ENCODE results near the gene KIF26B. TPM values are rescaled to one million over a fixed set of nuclear protein-coding genes. Genes with fewer than 3 reads are reported as not detected.
"Not testable (repeated sequence)": the region's sequence is repeated elsewhere in the genome, so short reads cannot be mapped to it uniquely, and the experiment has no call there.

Gene KIF26B
- total RNA-seq, 2 donors from 2014 or later = 0.30 to 0.35 TPM

DNA sequence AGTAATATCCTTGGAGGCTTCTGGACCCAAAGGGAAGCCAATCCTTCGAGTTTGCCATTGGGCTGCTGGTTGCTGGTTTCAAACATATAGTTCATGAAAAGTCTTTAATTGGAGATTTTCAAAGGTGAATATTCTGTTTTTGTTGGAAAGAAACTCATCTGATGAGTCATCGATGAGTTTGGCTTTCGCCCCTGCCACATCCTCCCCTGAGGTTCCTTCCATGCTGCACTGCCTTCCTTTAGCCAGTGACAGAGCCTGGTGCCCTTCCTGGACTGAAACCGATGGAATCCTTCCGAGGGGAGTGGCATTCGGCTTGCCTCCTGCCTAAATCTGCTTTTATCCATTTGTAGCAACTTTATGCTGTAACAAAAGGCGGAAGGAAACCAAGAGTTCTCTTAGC, 550.0 kb downstream of the KIF26B start:
- intact Hi-C loops (cut with DNase I) = no loop called here
- no peaks in the 10 kb centered on the region for H3K36me3 ChIP-seq
- H3K27ac ChIP-seq = no peak overlapping the region

DNA sequence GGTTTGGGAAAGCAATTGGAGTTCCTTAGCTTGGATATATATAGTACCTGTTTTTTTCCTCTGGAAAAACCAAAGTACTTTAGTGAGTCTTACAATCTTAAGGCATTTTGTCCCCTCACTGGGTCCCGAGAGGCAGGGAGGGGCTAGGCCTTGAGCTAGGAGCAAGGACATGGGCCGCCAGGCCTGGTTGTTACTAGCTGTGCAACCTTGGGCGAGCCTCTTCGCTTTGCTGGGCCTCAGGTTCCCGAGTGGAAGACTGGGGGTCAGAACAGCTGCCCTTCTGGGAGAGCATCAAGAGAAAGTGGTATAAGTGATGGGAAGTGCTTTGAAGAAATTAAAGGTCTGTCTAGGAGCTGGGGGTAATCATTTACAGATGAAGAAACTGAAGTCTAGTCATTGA, 553.2 kb downstream of the KIF26B start:
- TF ChIP-seq, protein P1, sequence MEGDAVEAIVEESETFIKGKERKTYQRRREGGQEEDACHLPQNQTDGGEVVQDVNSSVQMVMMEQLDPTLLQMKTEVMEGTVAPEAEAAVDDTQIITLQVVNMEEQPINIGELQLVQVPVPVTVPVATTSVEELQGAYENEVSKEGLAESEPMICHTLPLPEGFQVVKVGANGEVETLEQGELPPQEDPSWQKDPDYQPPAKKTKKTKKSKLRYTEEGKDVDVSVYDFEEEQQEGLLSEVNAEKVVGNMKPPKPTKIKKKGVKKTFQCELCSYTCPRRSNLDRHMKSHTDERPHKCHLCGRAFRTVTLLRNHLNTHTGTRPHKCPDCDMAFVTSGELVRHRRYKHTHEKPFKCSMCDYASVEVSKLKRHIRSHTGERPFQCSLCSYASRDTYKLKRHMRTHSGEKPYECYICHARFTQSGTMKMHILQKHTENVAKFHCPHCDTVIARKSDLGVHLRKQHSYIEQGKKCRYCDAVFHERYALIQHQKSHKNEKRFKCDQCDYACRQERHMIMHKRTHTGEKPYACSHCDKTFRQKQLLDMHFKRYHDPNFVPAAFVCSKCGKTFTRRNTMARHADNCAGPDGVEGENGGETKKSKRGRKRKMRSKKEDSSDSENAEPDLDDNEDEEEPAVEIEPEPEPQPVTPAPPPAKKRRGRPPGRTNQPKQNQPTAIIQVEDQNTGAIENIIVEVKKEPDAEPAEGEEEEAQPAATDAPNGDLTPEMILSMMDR (IDR thresholded peaks at IDR 0.05) = no peak

More for the DNA sequence above, 550.0 kb downstream of the KIF26B start:
- TF ChIP-seq, protein P1 (IDR thresholded peaks at IDR 0.05) = no peak
- Histone ChIP-seq H3K9ac (ENCODE audit: low read depth in 2 of 2, low read length in 2 of 2) (no peak overlapping the region), H3K9me3 (no peaks in the 10 kb centered on the region), H3K4me1 (no peaks in the 10 kb centered on the region), H3K27me3 (no peaks in the 10 kb centered on the region), H3K4me3 (no peak overlapping the region)
- DNase-seq = no peak

DNA sequence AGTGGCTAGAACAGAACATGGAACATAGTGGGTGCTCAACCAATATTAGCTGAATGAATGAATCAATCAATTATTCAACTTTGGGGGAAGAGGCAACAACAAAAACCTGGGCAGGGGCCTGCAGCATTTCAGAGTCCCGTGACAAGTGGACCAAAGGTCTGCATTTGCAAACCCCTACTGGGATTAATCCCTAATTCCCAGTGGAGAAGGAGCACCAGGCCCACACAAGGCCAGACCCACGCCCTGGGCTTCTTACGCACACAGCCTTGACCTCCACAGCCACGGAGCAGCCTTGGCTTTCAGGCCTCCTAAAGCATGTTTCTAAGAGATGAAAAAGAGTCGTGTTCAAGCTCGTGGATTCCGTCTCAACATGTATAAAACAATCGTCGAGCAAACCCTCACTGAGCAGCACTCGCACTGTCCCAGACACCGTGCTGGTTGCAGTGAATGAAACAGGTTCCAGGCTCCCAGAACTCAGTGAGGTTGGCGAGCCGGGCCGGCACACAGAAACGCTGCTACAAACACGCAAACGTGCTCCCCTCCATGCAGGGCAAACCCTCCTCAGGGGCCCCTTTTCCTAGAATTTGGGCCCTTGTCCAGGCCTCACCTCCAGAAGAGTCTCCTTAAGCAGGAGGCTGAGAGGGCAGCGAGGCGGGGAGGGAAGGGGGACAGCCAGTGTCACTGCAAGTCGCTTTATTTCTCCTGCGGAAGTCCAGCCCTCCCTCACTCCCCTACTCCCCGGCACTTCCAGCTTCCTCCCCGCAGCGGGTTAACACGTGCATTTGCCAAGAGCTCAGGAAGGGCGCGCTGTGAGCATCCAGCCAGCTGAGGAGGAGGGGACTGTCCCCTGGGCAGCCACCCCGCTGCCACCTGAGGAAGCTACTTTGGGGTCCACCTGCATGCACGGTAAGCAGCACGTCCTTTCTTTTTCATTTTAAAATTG, 556.4 kb downstream of the KIF26B start:
- TF ChIP-seq, protein P1 (IDR thresholded peaks at IDR 0.05) = no peak
- no peaks in the 10 kb centered on the region for H3K4me1 ChIP-seq
- no peak overlapping the region for H3K4me3 ChIP-seq
- no peak for DNase-seq
- H3K36me3 ChIP-seq = no peaks in the 10 kb centered on the region
- no peaks in the 10 kb centered on the region for H3K27me3 ChIP-seq
- no peaks in the 10 kb centered on the region for H3K9me3 ChIP-seq
- H3K9ac ChIP-seq (ENCODE audit: low read depth in 2 of 2, low read length in 2 of 2) = no peak overlapping the region
- H3K27ac ChIP-seq = no peak overlapping the region
- intact Hi-C loops (cut with DNase I) = no loop called here

More for the DNA sequence above, 553.2 kb downstream of the KIF26B start:
- no peak overlapping the region for H3K9ac ChIP-seq (ENCODE audit: low read depth in 2 of 2, low read length in 2 of 2)
- H3K27ac ChIP-seq = no peak overlapping the region
- H3K9me3 ChIP-seq = no peaks in the 10 kb centered on the region
- no peaks in the 10 kb centered on the region for H3K4me1 ChIP-seq
- H3K36me3 ChIP-seq = no peaks in the 10 kb centered on the region
- no peaks in the 10 kb centered on the region for H3K27me3 ChIP-seq
- no peak for DNase-seq
- intact Hi-C loops (cut with DNase I) = no loop called here
- no peak overlapping the region for H3K4me3 ChIP-seq

DNA sequence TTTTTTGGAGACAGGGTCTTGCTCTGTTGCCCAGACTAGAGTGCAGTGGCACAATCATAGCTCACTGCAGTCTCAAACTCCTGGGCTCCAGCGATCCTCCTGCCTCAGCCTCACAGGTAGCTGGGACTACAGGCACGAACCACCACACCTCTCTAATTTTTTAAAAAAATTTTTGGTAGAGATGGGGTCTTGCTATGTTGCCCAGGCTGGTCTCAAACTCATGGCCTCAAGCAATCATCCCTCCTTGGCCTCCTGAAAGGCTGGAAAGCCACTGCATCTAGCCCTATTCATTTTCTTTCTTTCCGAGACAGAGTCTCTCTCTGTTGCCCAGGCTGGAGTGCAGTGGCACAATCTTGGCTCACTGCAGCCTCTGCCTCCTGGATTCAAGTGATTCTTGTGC, 559.2 kb downstream of the KIF26B start:
- DNase-seq; H3K9me3 ChIP-seq; H3K27ac ChIP-seq; H3K9ac ChIP-seq (ENCODE audit: low read depth in 2 of 2, low read length in 2 of 2); H3K27me3 ChIP-seq; H3K4me3 ChIP-seq; intact Hi-C loops (cut with DNase I); H3K4me1 ChIP-seq; H3K36me3 ChIP-seq: not testable (repeated sequence)

DNA sequence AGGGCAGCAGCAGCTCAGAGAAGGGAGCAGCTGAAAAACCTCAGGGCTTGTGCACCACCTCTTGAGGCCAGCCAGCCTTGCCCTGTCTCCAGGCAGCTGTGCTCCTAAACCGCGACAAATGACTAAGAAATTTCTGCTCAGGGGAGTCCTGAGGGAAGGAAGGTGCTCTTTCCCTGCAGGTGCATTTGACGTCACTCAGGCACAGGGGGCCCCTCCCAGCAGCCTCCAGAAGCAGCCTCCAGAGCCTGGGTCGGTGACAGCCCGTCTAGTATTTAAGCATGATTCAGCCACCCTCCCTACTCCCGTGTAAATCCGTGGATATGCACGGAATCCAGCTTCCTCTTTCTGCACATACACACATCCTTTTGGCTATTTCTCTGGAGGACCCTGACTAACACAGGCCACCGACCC, 560.5 kb downstream of the KIF26B start:
- Histone ChIP-seq H3K9me3 (no peaks in the 10 kb centered on the region), H3K4me3 (no peak overlapping the region), H3K36me3 (no peaks in the 10 kb centered on the region), H3K27me3 (no peaks in the 10 kb centered on the region), H3K27ac (no peak overlapping the region), H3K9ac (ENCODE audit: low read depth in 2 of 2, low read length in 2 of 2) (no peak overlapping the region), H3K4me1 (no peaks in the 10 kb centered on the region)
- DNase-seq = no peak
- intact Hi-C loops (cut with DNase I) = no loop called here
- TF ChIP-seq, protein P1 (IDR thresholded peaks at IDR 0.05) = no peak

DNA sequence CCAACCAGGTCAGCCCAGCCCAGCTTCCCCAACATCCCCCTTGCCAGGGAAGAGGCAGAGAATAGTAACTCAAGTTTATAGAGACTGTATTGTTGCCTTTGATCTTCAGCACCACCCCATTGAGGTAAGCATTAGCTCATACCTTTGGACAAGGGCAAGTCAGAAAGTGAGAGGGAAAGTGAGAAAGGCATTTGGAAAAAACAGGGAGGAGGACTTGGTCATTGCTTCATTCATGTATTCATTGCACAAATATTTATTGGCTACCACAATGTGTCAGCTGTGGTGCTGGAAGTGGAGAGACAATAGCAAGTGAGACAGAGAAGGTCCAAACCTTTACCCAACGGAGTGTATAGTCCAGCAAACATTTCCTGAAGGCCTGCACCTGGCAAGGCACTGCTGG, 561.2 kb downstream of the KIF26B start:
- H3K4me3 ChIP-seq = no peak overlapping the region
- H3K27me3 ChIP-seq = no peaks in the 10 kb centered on the region
- H3K9ac ChIP-seq (ENCODE audit: low read depth in 2 of 2, low read length in 2 of 2) = no peak overlapping the region
- H3K9me3 ChIP-seq = no peaks in the 10 kb centered on the region
- TF ChIP-seq, protein P1 (IDR thresholded peaks at IDR 0.05) = no peak
- no peak for DNase-seq
- no peaks in the 10 kb centered on the region for H3K4me1 ChIP-seq
- H3K36me3 ChIP-seq = no peaks in the 10 kb centered on the region
- H3K27ac ChIP-seq = no peak overlapping the region
- intact Hi-C loops (cut with DNase I) = no loop called here
